Measurements from ENCODE around the gene MYO5B. TPM values are rescaled to one million over a fixed set of nuclear protein-coding genes. Genes with fewer than 3 reads are reported as not detected.

The MYO5B gene
- polyA plus RNA-seq, 12 donors, result 1.0 to 10.1 (median 1.5) TPM; not detected in 1

DNA sequence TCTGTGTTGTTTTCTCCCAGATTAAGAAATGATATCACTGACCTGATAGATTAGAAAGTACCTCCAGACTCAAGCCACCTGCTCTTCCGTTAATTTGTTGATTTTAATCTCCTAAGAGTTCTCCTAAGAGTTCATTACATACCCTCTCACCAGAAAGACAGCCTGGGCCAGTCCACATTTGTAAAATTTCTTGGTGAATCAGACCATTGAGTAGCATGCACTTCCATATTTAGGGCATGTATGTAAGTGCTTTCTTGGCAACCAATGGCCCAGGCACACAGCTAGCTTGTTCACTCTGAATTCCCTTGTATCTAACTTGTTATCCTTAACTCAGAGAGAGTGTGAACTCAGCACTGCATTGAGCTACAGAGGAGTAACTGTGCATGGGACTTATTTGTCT lies 223.5 kb downstream of the MYO5B start:
- no peak for DNase-seq

DNA sequence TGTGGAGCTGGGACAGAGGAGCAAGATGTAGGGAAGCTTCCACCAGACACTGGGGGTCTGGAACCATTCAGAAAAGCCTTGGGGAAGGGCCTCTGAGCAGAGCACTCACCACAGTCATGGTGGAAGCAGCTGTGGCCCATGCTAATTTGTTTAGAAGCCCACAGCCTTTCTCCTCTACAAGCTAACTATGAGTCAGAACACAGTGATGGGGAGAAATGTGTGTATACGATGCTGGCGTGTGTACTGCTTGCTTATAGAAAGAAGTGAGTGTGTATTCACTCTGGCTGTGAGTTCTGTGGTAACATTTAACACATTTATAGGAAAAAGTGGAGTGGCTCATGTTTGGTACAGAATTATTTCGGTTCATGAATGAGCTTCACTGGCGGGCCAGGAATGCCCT lies 224.6 kb downstream of the MYO5B start:
- no peak for DNase-seq

DNA sequence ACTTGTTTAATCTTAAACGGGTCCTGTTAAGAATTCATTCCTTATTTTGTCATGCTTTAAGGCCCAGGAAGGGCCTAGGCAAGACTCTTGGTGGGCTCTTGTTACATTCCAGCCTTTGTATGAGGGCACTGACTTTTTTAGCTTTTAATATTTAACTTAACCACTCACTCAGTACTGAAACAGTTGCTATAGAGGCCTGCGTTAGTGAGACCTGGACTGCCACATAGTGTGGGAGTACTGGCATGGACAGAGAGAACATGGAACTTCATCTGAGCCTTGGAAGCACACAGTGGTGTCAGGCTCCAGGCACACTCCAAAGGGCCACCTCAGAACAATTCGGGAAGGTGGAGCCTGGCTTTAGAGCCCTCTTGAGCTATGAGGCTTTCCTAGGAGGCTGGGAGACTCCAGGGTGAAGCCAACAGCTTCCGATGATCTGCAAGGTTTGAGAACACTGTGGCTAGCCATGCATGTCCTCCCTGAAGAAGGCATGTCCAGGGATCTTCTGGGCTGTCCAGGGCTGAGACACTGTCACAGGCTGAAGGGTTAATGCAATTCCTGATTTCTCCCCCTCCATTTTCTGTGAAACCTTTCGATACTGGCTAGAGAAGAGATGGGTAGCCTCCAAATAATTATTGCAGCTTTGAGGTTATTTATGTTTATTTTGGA lies 226.2 kb downstream of the MYO5B start:
- no peak for DNase-seq

DNA sequence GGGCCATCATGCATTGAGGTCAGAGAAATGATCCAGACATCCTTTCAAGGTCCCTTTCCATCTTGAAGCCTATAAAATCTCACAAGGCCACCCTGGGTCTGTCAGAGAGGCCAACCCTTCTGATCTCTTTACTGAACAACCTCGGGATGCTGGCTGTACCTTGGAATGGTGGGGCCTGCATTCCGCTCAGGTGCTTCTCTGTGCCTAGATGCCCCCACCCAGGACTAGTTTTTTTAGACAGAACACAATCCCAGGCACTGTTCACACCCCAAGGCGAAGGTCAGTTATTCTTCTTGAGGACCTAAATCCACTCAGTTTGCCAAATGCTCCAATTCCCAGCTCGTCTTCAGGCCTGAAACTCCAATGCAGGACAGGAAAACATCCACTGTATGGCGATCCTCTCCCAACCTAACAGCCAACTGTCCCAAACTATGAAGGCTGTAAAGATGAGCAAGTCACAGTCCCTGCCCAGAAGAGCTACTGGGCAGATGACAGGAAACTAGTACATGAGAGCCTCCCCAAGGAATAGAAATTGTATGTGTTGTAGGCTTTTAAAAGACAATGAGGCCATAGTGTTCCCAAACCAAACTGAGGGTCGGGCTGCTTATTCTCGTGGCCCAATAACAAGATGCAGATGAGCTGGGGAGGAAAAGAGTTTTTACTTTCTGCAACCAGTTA lies 227.2 kb downstream of the MYO5B start:
- DNase-seq, result no peak

DNA sequence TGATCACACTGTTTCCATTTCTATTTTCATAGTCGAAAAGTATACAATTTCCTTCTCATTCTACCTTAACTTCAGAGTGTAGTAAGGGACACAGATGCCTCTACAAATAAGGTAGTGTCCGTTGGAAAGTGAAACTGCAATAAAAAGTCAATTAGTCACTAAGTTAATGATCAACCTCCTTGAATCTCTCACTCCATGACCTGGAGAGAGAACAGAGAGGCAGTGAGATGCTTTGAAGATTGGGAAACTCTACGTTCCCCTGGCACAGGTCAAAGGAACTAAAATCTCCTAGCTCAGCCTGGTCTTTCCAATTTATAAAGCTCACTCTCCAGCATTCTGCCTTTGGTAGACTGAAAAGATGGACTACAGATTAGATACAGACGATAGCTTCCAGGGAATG lies 227.8 kb downstream of the MYO5B start:
- no peak for DNase-seq

DNA sequence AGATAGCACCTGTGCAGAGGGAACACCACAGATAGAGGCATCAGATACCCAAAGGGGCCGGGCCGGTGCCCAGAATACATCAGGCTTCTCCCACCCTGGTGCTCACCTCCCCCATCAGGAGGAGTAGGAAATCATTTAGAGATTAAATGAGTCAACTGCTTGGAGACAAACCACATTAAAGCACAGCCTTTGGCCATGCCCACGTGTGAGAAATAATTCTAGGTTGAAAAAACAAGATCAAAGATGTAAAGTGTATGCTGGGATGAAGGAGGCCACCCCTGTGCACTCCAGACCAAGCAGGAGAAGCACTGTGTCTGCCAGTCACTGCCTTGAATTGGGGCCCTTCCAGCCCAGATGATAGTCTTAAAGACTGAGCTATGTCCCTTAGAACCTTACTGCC lies 228.9 kb downstream of the MYO5B start:
- no peak for DNase-seq

DNA sequence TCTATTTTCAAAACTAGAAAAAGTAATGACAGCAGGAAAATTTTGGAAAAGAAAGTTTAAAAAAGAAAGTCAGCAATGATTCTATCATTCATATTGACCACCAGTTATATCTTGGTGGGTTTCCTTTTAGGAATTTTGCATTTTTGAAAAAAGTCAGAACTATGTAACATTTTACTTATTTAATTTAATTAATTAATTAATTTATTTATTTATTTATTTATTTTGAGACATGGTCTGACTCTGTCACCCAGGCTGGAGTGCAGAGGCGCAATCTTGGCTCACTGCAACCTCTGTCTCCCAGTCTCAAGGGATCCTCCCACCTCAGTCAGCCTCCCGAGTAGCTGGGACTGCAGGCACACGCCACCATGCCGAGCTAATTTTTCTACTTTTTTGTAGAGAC lies 231.7 kb downstream of the MYO5B start:
- DNase-seq, result no peak

DNA sequence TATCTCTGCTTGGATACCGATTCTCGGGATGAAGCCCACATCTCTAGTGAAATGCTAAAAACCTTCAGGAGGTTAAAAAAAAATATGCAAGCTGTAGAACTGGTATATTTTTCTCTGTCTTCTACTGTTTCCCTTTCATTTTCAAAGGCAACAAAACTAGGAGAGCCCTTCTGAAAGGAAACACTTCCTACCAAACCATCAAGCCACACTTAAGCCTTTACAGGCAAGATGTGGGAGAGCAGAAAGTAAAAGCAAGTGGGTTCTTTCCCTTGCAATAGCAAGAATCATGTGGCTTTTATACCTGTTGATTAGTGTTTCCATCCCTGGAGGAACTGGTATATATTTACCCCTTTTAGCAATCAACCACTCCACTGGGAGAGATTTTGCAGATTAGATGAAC lies 233.7 kb downstream of the MYO5B start:
- DNase-seq, result no peak

DNA sequence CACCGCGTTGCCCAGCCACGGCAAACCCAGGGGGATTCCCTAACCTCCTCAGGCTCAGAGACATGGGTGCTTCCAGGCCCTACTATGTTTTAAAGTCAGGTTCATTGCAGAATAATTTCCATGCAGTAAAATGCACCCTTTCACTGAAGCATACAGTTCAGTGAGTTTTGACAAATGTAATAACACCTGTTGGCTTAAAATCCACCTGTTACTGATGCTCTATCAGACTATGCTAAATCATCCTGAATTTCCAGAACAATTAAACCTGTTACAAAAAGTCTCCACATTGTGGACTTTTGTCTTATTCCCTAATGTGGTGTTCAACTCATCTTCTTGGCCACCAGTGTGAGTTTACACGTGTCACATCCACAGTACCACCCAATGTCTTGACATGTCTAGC lies 234.6 kb downstream of the MYO5B start:
- no peak for DNase-seq

DNA sequence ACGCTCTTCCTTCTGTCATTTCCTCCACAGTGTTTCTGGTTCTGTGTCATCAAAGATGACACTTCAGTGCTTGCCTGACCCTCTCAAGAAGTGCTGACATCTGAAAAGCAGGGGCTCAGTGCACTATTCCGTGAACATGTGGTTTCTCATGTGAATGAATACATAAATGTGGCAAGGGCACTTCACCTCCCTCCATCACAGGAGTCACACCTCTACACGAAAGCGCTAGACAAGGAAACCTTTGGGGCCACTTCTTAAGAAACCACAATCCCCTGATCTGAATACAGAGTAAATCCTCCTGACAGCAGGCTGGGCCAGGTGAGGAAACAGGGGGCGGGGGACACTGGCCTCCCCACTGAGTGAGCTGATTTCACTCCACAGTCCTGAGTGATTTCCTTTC lies 235.8 kb downstream of the MYO5B start:
- no peak for DNase-seq

DNA sequence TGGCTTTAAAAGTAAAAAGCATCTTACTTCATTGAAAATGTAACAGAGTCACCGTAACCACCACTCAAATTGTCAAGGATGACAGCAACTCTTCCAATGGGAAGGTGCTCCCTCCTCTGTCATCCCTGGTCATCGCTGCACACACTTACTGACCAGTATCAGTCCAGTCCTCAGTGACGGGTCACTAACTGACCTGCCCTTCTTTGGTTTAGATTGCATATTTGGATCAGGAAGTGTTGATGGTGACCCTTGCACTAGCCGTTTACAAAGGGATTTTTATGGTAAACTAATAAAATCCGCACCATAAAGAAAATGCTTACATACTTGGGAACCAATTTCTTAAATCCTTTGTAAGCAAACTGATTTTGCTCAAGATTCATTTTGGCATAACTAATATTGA lies 239.7 kb downstream of the MYO5B start:
- DNase-seq, result no peak

DNA sequence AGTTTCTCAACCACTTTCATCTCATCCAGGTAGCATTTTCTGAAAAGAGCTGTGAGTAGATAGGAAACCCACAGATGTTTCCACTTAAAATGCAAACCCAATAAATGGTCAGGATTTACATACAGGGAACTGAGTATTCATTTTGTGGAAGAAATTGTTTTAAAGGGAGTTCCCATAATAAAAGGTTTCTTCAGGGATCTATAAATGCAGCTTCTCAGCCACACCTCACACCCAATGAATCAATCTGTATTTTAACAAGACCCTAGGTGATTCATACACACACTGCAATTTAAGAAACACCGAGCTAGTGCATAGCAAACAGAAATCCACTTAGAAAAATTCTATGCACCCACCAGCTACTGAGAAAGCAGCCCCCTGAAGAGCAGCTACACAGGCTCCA lies 241.6 kb downstream of the MYO5B start:
- DNase-seq, result no peak

DNA sequence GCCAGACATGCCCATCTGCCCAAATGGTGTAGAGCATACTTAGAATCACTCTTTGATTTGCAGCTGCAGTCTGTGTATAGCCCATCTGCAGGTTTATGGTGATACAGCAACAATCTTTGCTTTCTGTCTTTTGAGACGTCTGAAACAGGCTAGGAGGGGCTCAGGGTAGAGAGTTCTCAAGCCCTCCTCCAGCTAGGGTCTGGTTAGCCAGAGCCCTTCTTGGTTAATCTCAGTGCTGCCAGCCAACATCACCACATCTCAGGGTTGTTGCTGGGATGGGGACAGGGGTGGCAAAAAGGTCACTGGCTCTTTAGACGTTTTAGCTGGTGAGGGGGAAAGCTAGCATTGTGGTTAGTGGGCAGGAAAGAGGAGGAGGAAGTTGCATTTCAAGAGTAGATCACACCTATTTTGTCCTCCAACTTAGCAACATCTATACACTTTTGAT lies 245.0 kb downstream of the MYO5B start:
- DNase-seq, result no peak

DNA sequence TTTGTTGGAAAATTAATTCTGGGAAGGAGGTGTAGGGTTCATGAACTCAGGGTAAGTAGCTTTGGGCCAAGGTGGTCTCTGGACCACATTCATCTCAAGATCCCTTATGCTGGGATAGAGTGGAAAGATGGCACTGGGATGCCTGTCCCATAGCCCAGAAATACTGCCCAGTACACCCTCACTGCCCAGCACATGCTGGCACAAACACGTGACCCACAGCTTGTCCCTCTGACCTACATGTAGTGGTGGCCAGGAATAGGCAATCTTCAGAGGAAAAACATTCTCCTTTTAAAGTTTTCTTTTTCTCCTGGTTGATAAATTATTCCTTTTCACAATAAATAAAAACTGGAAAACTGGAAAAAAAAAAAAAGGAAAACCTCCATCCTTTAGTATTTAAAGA lies 246.0 kb downstream of the MYO5B start:
- no peak for DNase-seq

DNA sequence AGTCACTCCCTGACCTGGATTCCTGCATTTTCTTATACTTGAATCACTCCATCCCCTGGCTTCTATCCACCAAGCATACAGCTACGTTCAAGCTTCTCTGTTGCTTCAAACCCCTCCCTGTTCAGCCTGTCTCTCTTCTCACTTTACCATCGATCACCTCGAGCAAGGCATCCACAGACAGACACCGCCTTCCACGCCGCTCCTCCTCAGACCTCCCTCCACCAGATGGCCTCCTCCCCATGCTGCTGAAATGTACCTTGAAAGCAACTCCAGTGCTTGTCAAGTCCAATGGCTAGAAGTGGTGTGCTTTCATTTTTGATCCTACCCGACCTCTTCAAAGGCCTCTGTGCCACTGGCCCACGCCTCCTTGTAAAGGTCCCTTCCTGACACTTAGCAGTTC lies 250.3 kb downstream of the MYO5B start:
- no peak for DNase-seq

DNA sequence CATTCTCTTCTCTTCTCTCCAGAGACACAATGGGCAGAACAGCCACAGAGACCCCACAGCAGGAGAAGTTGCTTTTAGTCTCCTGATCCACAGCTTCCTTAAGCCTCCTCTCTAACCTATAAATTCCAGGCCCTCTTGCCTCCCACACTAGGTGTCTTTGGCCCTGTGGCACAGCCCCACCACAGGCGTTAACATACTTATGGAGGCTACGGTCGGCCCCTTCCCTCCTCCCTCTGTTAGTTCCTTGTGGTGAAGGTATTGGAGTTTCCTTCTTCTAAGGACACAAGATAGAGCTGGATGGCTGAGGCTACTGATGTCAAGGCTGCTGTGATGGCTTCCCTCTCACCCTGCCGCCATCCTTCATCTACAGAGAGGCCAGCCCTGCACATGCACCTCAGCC lies 258.1 kb downstream of the MYO5B start:
- DNase-seq, result no peak

DNA sequence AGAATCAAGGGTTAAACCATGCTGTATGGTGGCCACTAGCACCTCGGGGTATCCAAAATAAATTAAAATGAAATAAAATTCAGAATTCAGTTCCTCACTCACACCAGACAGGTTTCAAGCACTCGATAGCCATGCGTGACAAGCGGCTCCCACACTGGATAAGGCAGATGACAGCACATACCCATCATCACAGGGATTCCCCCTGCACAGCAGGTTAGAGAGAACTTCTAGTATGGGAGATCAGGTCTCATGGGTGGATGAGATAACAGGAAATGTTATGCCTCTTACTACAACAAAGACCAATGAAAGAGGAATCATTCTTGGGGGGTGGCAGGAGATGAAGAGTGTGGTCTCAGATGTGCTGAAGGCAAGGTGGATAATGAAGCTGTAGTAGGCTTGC lies 259.7 kb downstream of the MYO5B start:
- no peak for DNase-seq

DNA sequence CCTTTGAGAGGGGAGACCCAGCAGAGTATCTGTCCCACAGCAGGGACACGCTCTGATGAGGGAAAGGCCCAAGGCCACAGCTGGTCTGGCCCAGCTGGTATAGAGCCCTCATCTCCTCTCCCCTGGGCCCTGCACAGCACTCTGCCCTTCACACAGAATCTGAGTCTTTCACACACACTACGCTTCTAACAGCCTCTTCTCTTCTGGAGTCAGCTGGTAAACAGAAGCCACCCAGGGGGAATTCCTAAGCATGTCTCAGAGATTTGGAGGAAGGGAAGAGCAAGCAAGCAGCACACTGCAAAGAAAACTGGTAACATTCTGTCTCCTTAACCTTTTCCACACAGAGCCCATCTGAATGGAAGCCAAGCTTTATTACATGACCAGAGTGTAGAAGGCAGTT lies 260.5 kb downstream of the MYO5B start:
- DNase-seq, result no peak

DNA sequence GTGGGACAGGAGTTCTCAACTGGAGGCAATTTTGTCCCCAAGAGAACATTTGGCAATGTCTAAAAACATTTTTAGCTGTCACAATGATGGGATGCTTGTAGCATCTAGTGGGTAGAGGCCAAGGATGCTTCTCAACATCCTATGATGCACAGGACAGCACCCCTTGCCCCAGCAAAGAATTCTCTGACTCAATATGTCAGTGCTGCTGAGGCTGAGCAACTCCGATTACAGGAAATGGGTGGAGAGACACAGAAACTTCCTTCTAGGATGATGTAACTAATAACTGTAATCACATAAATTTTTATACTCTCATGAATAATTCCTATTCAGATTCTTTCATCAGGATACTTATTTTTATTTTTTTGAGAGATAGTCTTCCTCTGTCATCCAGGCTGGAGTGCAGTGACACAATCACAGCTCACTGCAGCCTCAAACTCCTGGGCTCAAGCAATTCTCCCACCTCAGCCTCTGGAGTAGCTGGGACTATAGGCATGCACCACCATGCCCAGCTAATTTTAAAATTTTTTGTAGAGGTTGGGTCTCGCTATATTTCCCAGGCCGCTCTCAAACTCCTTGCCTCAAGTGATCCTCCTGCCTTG lies 261.3 kb downstream of the MYO5B start:
- DNase-seq, result no peak

DNA sequence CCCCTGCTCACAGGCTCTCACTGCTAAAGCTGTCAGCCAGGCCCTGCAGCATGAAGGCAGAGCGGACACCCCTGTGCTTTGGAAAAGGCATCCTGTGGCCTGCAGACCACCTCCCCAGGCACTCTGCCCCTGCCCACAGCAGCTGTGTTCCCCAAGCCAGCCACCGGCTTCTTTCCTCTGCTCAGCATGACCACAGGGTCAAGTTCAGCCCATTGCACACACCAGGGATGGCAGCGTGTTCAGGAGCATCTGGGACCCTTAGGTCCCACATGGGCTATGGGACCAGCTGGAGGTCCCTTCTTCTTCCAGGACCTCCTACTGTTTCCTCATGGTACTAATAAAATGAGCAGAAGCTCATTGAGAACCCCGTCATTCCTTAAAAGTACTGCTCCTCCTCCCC lies 263.2 kb downstream of the MYO5B start:
- no peak for DNase-seq

DNA sequence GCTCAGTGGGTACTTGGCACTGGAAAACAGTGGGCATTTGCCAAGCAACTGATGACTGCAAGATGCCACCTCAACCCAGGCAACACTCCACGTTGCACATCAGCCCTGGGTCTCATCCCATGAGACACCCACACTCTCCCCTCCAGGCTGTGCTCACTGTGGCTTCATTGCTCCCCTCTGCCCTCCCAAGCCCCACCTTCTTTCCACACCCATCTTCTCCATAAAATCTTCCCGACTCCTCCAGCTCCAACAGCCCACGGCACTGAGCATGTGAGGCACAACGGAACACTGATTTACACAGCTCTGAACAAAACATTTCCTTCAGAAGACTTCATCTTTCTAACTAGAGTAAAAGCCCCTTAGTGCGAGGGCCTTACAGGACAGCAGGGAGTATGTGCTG lies 263.8 kb downstream of the MYO5B start:
- DNase-seq, result no peak

DNA sequence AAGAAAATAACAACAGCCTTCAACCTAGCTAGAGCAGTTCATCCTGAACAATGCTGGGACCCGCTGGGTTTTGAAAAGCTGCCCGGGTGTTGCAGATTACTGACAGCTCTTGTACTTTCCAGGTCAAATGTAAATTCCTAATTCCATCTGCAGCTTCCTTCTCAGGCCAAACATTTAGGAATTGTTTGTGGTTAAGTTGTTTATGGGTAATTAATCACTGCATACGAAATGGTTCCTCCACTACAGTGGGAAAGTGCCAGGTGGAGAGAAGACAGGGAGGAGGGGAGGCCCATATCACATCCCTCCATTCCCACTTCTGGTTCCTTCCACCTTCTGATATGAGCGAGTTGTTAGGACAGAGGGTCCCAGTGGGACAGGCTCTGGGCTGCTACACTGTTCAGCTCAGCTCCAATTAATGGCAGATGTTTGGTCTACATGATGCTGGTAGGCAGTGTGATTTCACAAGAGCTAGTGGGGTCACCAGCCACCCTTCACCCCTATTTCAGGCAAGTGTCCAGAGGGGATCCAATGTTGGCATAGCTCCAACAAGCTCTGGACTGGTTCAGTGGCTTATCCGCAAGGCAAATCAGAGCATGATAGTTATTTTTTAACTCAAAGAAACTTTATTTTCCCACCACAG lies 268.7 kb downstream of the MYO5B start:
- no peak for DNase-seq

All from muscle of arm (tissue), 12 donors.